Right kidney (tissue), 1 donor: Measurements from ENCODE around the gene ZDHHC11.
"Not testable (repeated sequence)": the region's sequence is repeated elsewhere in the genome, so short reads cannot be mapped to it uniquely, and the experiment has no call there.

ENCODE experiments used
- DNase-seq: peaks from one replicate; pipeline ENCODE4 v3.0.0-alpha.2; 2016

ZDHHC11 gene

GRCh38 chr5:859798-860296 lies 9.1 kb upstream of the ZDHHC11 start:
- no peak for DNase-seq

- no peak for DNase-seq
These were observed 8.6 kb upstream of the ZDHHC11 start for GRCh38 chr5:859391-859790.

- DNase-seq, result no peak
These were observed 7.9 kb upstream of the ZDHHC11 start for GRCh38 chr5:858726-859125.

GRCh38 chr5:856531-857425 lies 6.0 kb upstream of the ZDHHC11 start:
- DNase-seq, result no peak

GRCh38 chr5:855771-856530 lies 5.2 kb upstream of the ZDHHC11 start:
- no peak for DNase-seq

- DNase-seq, result no peak
These were observed 4.4 kb upstream of the ZDHHC11 start for GRCh38 chr5:854966-855743.

- DNase-seq, result no peak
These were observed 3.4 kb upstream of the ZDHHC11 start for GRCh38 chr5:854217-854616.

- not testable (repeated sequence) for DNase-seq
These were observed 2.8 kb upstream of the ZDHHC11 start for GRCh38 chr5:853416-854090.

- no peak for DNase-seq
These were observed 1.9 kb upstream of the ZDHHC11 start for GRCh38 chr5:852431-853401.

- DNase-seq, result no peak
These were observed 1.2 kb upstream of the ZDHHC11 start for GRCh38 chr5:852018-852417.

GRCh38 chr5:851553-851952 lies 767 bp upstream of the ZDHHC11 start:
- no peak for DNase-seq

GRCh38 chr5:851076-851475 lies 290 bp upstream of the ZDHHC11 start:
- no peak for DNase-seq

- no peak for DNase-seq
These were observed 1.0 kb downstream of the ZDHHC11 start for GRCh38 chr5:849651-850301.

- DNase-seq, result no peak
These were observed 2.1 kb downstream of the ZDHHC11 start for GRCh38 chr5:848671-849111.

- DNase-seq, result not testable (repeated sequence)
These were observed 3.0 kb downstream of the ZDHHC11 start for GRCh38 chr5:847736-848135.

- DNase-seq, result not testable (repeated sequence)
These were observed 3.6 kb downstream of the ZDHHC11 start for GRCh38 chr5:847212-847611.

- not testable (repeated sequence) for DNase-seq
These were observed 4.1 kb downstream of the ZDHHC11 start for GRCh38 chr5:846602-847091.

GRCh38 chr5:845676-846601 lies 4.8 kb downstream of the ZDHHC11 start:
- not testable (repeated sequence) for DNase-seq
